ENCODE data around the gene IRF6.

DNA sequence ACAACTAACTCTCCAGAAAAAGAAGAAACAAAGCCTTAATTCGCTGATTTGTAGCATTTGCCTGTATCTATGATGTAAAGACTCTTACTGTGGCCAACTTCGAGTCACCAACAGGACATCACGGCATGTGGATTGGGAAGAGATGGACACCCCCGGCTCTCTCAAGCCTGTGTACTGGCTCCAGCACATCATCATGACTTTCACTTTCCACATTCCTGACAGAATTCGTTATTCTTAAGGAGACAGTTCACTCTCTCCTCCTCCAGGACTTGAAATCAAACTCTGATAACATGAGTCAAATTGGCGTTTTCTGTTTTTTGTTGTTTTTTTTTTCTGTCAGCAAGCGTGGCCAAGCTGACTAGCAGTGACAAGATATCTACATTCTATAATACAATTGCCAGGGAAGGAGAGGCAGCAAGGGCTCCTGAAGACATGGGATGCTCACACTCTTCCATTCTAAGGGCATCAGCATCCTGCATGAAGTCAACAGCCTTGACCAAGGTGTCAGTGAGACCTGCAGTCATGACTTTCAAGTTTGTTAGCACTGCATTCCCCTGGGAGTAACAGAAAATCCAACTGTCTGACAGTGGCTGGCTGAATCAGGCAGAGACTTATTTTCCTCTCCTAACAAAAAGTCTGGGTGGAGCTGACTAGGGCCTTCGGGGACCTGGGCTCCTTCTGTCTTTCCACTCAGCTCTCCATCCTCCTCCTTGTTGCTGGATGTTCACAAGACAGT is 63.4 kb downstream of the IRF6 start:
- TF ChIP-seq, protein P1, sequence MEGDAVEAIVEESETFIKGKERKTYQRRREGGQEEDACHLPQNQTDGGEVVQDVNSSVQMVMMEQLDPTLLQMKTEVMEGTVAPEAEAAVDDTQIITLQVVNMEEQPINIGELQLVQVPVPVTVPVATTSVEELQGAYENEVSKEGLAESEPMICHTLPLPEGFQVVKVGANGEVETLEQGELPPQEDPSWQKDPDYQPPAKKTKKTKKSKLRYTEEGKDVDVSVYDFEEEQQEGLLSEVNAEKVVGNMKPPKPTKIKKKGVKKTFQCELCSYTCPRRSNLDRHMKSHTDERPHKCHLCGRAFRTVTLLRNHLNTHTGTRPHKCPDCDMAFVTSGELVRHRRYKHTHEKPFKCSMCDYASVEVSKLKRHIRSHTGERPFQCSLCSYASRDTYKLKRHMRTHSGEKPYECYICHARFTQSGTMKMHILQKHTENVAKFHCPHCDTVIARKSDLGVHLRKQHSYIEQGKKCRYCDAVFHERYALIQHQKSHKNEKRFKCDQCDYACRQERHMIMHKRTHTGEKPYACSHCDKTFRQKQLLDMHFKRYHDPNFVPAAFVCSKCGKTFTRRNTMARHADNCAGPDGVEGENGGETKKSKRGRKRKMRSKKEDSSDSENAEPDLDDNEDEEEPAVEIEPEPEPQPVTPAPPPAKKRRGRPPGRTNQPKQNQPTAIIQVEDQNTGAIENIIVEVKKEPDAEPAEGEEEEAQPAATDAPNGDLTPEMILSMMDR (IDR thresholded peaks at IDR 0.05), result no peak
- TF ChIP-seq, protein P2, sequence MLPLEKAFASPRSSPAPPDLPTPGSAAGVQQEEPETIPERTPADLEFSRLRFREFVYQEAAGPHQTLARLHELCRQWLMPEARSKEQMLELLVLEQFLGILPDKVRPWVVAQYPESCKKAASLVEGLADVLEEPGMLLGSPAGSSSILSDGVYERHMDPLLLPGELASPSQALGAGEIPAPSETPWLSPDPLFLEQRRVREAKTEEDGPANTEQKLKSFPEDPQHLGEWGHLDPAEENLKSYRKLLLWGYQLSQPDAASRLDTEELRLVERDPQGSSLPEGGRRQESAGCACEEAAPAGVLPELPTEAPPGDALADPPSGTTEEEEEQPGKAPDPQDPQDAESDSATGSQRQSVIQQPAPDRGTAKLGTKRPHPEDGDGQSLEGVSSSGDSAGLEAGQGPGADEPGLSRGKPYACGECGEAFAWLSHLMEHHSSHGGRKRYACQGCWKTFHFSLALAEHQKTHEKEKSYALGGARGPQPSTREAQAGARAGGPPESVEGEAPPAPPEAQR (CRISPR knock-in tag; IDR thresholded peaks at IDR 0.05), result no peak
- TF ChIP-seq, protein P3, sequence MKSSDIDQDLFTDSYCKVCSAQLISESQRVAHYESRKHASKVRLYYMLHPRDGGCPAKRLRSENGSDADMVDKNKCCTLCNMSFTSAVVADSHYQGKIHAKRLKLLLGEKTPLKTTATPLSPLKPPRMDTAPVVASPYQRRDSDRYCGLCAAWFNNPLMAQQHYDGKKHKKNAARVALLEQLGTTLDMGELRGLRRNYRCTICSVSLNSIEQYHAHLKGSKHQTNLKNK (CRISPR knock-in tag; IDR thresholded peaks at IDR 0.05), result no peak
- no peak for TF ChIP-seq JUN (CRISPR knock-in tag; IDR thresholded peaks at IDR 0.05)
- TF ChIP-seq CREB1 (CRISPR knock-in tag; IDR thresholded peaks at IDR 0.05), result no peak
- TF ChIP-seq TP53 (CRISPR knock-in tag; IDR thresholded peaks at IDR 0.05), result no peak
